Neural cell (in vitro differentiated cells): ENCODE measurements around the gene CEP78.

Experiments used
- EP300 ChIP-seq: fragments of 450-650 bp; conservative IDR thresholded peaks from 2 replicates; pipeline ENCODE4 v1.6.1; 2014; ENCODE audit warnings: antibody characterized with exemption, mild to moderate bottlenecking, moderate library complexity; ENCODE audit not compliant: poor library complexity, severe bottlenecking
- EZH2 ChIP-seq: fragments of 200-600, 300-800 bp; shearing (Covaris generic), sonication (generic); IDR thresholded peaks from 2 replicates; pipeline ENCODE4 v1.6.1; 2014; ENCODE audit warnings: antibody characterized with exemption, low read length, borderline replicate concordance, mild to moderate bottlenecking; ENCODE audit not compliant: insufficient read depth, poor library complexity, severe bottlenecking
- POLR2AphosphoS5 ChIP-seq: IDR thresholded peaks from 2 replicates; pipeline ENCODE4 v1.6.1; 2012
- RAD21 ChIP-seq: fragments of 450-650 bp; conservative IDR thresholded peaks from 2 replicates; pipeline ENCODE4 v1.6.1; 2014; ENCODE audit warnings: antibody characterized with exemption, mild to moderate bottlenecking, moderate library complexity
- SMC3 ChIP-seq: fragments of 450-650 bp; conservative IDR thresholded peaks from 2 replicates; pipeline ENCODE4 v1.6.1; 2014; ENCODE audit warnings: antibody characterized with exemption, mild to moderate bottlenecking, moderate library complexity; ENCODE audit not compliant: poor library complexity
- TF ChIP-seq, protein P1 (sequence below): fragments of 450-650 bp; IDR thresholded peaks from 2 replicates; pipeline ENCODE4 v1.5.1; 2014; ENCODE audit warnings: antibody characterized with exemption, mild to moderate bottlenecking, moderate library complexity; ENCODE audit not compliant: poor library complexity, severe bottlenecking
- TF ChIP-seq, protein P2 (sequence below): IDR thresholded peaks from 2 replicates; pipeline ENCODE4 v1.6.1; 2012; ENCODE audit warnings: borderline replicate concordance

DNA sequence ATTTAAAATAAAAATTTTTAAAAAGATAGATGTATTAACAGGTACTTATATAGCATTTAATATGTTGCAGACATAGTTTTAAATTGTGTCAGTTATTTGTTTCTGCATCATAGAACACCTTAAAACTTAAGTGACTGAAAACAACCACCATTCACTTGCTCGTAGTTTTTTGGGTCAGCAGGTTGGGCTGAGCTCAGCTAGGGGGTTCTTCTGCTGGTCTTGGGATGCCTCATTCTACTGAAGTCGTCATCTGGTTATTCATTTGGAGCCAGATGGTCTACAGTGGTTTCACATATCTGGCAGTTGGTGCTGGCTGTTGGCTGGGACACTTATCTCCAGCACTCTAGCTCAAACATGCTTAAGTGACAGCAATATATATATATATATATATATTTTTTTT lies 90.7 kb downstream of the CEP78 start:
- TF ChIP-seq, protein P1, sequence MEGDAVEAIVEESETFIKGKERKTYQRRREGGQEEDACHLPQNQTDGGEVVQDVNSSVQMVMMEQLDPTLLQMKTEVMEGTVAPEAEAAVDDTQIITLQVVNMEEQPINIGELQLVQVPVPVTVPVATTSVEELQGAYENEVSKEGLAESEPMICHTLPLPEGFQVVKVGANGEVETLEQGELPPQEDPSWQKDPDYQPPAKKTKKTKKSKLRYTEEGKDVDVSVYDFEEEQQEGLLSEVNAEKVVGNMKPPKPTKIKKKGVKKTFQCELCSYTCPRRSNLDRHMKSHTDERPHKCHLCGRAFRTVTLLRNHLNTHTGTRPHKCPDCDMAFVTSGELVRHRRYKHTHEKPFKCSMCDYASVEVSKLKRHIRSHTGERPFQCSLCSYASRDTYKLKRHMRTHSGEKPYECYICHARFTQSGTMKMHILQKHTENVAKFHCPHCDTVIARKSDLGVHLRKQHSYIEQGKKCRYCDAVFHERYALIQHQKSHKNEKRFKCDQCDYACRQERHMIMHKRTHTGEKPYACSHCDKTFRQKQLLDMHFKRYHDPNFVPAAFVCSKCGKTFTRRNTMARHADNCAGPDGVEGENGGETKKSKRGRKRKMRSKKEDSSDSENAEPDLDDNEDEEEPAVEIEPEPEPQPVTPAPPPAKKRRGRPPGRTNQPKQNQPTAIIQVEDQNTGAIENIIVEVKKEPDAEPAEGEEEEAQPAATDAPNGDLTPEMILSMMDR, result no peak
- no peak for TF ChIP-seq EP300
- TF ChIP-seq EZH2, result no peak
- TF ChIP-seq, protein P2, sequence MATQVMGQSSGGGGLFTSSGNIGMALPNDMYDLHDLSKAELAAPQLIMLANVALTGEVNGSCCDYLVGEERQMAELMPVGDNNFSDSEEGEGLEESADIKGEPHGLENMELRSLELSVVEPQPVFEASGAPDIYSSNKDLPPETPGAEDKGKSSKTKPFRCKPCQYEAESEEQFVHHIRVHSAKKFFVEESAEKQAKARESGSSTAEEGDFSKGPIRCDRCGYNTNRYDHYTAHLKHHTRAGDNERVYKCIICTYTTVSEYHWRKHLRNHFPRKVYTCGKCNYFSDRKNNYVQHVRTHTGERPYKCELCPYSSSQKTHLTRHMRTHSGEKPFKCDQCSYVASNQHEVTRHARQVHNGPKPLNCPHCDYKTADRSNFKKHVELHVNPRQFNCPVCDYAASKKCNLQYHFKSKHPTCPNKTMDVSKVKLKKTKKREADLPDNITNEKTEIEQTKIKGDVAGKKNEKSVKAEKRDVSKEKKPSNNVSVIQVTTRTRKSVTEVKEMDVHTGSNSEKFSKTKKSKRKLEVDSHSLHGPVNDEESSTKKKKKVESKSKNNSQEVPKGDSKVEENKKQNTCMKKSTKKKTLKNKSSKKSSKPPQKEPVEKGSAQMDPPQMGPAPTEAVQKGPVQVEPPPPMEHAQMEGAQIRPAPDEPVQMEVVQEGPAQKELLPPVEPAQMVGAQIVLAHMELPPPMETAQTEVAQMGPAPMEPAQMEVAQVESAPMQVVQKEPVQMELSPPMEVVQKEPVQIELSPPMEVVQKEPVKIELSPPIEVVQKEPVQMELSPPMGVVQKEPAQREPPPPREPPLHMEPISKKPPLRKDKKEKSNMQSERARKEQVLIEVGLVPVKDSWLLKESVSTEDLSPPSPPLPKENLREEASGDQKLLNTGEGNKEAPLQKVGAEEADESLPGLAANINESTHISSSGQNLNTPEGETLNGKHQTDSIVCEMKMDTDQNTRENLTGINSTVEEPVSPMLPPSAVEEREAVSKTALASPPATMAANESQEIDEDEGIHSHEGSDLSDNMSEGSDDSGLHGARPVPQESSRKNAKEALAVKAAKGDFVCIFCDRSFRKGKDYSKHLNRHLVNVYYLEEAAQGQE, result no peak
- TF ChIP-seq SMC3, result no peak
- TF ChIP-seq RAD21, result no peak
- no peak for TF ChIP-seq POLR2AphosphoS5
